Gastrocnemius medialis (tissue), 4 donors: ENCODE results near the gene FIG4. TPM values are rescaled to one million over a fixed set of nuclear protein-coding genes. Genes with fewer than 3 reads are reported as not detected.

Experiments
- ATAC-seq, 2 donors: fragments of 150-250 bp; one replicate each; pipeline ENCODE4 v1.9.1; 2016
- DNase-seq, 2 donors: peaks; one replicate each; pipeline ENCODE4 v3.0.0-alpha.2; 2019
- H3K27ac ChIP-seq, 4 donors: fragments of 200-600 bp; sonication (generic); 1 replicate in 1 of 4; 2 replicates in 3 of 4; pipeline ENCODE4 v1.5.1; 2016 to 2018; ENCODE audit warnings: mild to moderate bottlenecking in 2 of 4, moderate library complexity in 1 of 4
- H3K27me3 ChIP-seq, 3 donors: fragments of 200-600 bp; sonication (generic) in 2 of 3; 1 replicate in 1 of 3; 2 replicates in 2 of 3; pipeline versions ENCODE4 v1.5.1 to v1.6.0; 2016 to 2019; ENCODE audit warnings: mild to moderate bottlenecking in 1 of 3, moderate library complexity in 1 of 3
- H3K36me3 ChIP-seq, 2 donors: fragments of 200-600 bp; sonication (generic) in 1 of 2; one replicate each; pipeline ENCODE4 v1.5.1; 2017 to 2018
- H3K4me1 ChIP-seq, 2 donors: fragments of 200-600 bp; sonication (generic) in 1 of 2; one replicate each; pipeline ENCODE4 v1.5.1; 2016 to 2017; ENCODE audit warnings: mild to moderate bottlenecking in 2 of 2
- H3K4me3 ChIP-seq, 4 donors: fragments of 200-600 bp; sonication (generic) in 3 of 4; 1 replicate in 1 of 4; 2 replicates in 3 of 4; pipeline ENCODE4 v1.5.1; 2016 to 2019; ENCODE audit warnings: mild to moderate bottlenecking in 2 of 4
- H3K9me3 ChIP-seq, 3 donors: fragments of 200-600 bp; sonication (generic) in 2 of 3; 1 replicate in 1 of 3; 2 replicates in 2 of 3; pipeline ENCODE4 v1.5.1; 2016 to 2019
- CTCF ChIP-seq, 5 experiments: fragments of 450-650 bp in 3 of 5; fragments of 200-600 bp in 2 of 5; sonication (generic) in 2 of 5; IDR thresholded peaks in 4 of 5; conservative IDR thresholded peaks in 1 of 5; 1 replicate in 4 of 5; 2 replicates in 1 of 5; pipeline ENCODE4 v1.5.1; 2016 to 2019; ENCODE audit warnings: antibody characterized with exemption in 5 of 5, mild to moderate bottlenecking in 3 of 5, moderate library complexity in 3 of 5
- POLR2A ChIP-seq, 2 donors: fragments of 450-650 bp; IDR thresholded peaks; one replicate each; pipeline ENCODE4 v1.6.1; 2017; ENCODE audit warnings: antibody characterized with exemption in 2 of 2, mild to moderate bottlenecking in 2 of 2, moderate library complexity in 2 of 2
- in situ Hi-C, 4 donors: fragments of 200-750 bp; cut with MboI; loops; one replicate each; pipeline versions ENCODE4 v1.15.0 to v1.8.0; 2017; ENCODE audit warnings: low sequenced_read_pairs in 4 of 4
- intact Hi-C: fragments of 100-400 bp; cut with DNase I; formaldehyde crosslinking; loops from one replicate; pipeline ENCODE4 v1.15.1; 2023; ENCODE audit warnings: low total_unique reads
- total RNA-seq, 4 donors: library from RNA; depleted of rRNA; stranded (reverse); fragments of >200 nt; gene quantifications; one replicate each; pipeline versions ENCODE4 v1.1.0 to v1.2.3, GENCODE V29; 2016

Gene FIG4
- total RNA-seq, 4 donors from 2014 or later = 5.3 to 11.8 (median 9.1) TPM

- TF ChIP-seq POLR2A (IDR thresholded peaks at IDR 0.05) (no peak), CTCF (IDR thresholded peaks at IDR 0.05 in 4 of 5, conservative IDR thresholded peaks at IDR 0.05 in 1 of 5) (no peak)
- no peaks in the 10 kb centered on the region for H3K4me1 ChIP-seq
- in situ Hi-C loops = no loop called here
- no peak overlapping the region for H3K4me3 ChIP-seq
- H3K27me3 ChIP-seq = no peaks in the 10 kb centered on the region
- no peaks in the 10 kb centered on the region for H3K36me3 ChIP-seq
- no peak for DNase-seq
- intact Hi-C loops = no loop called here
- H3K9me3 ChIP-seq = no peaks in the 10 kb centered on the region
- no peak for ATAC-seq
- no peak overlapping the region for H3K27ac ChIP-seq
Observed at GRCh38 chr6:109816452-109817374, 125.6 kb downstream of the FIG4 start.

- DNase-seq = no peak
- in situ Hi-C loops (no loop called here), intact Hi-C loops (no loop called here)
- Histone ChIP-seq H3K9me3 (no peaks in the 10 kb centered on the region), H3K36me3 (peaks cover 2 to 10% of the 10 kb centered on the region in 2 donors), H3K4me3 (no peak overlapping the region), H3K27ac (no peak overlapping the region), H3K4me1 (no peaks in the 10 kb centered on the region), H3K27me3 (no peaks in the 10 kb centered on the region)
- no peak for TF ChIP-seq POLR2A (IDR thresholded peaks at IDR 0.05)
- no peak for TF ChIP-seq CTCF (IDR thresholded peaks at IDR 0.05 in 4 of 5, conservative IDR thresholded peaks at IDR 0.05 in 1 of 5)
- ATAC-seq = no peak
Observed at GRCh38 chr6:109820706-109821350, 129.7 kb downstream of the FIG4 start.

GRCh38 chr6:109821428-109821827, 130.3 kb downstream of the FIG4 start:
- in situ Hi-C loops = no loop called here
- DNase-seq (no peak), ATAC-seq (no peak)
- Histone ChIP-seq H3K27ac (no peak overlapping the region), H3K4me1 (no peaks in the 10 kb centered on the region), H3K27me3 (no peaks in the 10 kb centered on the region), H3K36me3 (peaks cover 2 to 10% of the 10 kb centered on the region in 2 donors), H3K9me3 (no peaks in the 10 kb centered on the region), H3K4me3 (no peak overlapping the region)
- TF ChIP-seq POLR2A (IDR thresholded peaks at IDR 0.05) (no peak), CTCF (IDR thresholded peaks at IDR 0.05 in 4 of 5, conservative IDR thresholded peaks at IDR 0.05 in 1 of 5) (no peak)
- intact Hi-C loops = no loop called here

- TF ChIP-seq CTCF (IDR thresholded peaks at IDR 0.05 in 4 of 5, conservative IDR thresholded peaks at IDR 0.05 in 1 of 5) = no peak
- no peak for TF ChIP-seq POLR2A (IDR thresholded peaks at IDR 0.05)
- in situ Hi-C loops = no loop called here
- no peaks in the 10 kb centered on the region for H3K27me3 ChIP-seq
Observed at GRCh38 chr6:109824105-109824504, 133.0 kb downstream of the FIG4 start.

More at GRCh38 chr6:109824105-109824504, 133.0 kb downstream of the FIG4 start:
- no peaks in the 10 kb centered on the region for H3K9me3 ChIP-seq
- no peaks in the 10 kb centered on the region for H3K4me1 ChIP-seq
- intact Hi-C loops = no loop called here
- DNase-seq = no peak
- H3K27ac ChIP-seq = no peak overlapping the region
- no peak overlapping the region for H3K4me3 ChIP-seq
- peaks cover 2 to 10% of the 10 kb centered on the region in 2 donors for H3K36me3 ChIP-seq
- no peak for ATAC-seq
